Stimulated activated CD4-positive, alpha-beta T cell treated with anti-CD3 and anti-CD28 coated beads, TNF-alpha, amount 100 ng/mL, for 24 hours (primary cell): ENCODE results near the gene BMPR1A.

Experiments
- DNase-seq, 3 experiments: peaks; one replicate each; pipeline ENCODE4 v3.0.0-alpha.2; 2020; ENCODE audit warnings: low read depth in 3 of 3

BMPR1A gene

DNA sequence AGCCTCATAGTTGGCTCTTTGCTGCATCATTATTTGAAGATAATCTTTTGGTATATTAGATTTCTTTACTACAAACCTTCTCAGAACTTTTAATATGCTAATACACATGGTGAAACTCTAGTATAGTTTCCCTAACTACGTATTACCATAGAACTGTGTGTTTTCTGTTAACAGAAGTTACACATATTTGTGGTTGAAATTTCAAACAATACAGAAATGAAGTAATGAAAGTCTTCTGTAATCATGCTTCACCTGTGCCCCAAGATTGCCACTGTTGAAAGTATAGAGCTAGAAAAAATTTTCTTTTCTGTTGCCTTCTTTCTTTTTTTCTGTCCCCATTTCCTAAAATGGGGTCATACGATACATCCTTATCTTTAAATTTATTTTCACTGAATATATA is 9.1 kb downstream of the BMPR1A start:
- DNase-seq: no peak

GRCh38 chr10:86768412-86769062 is 12.1 kb downstream of the BMPR1A start:
- no peak for DNase-seq

DNA sequence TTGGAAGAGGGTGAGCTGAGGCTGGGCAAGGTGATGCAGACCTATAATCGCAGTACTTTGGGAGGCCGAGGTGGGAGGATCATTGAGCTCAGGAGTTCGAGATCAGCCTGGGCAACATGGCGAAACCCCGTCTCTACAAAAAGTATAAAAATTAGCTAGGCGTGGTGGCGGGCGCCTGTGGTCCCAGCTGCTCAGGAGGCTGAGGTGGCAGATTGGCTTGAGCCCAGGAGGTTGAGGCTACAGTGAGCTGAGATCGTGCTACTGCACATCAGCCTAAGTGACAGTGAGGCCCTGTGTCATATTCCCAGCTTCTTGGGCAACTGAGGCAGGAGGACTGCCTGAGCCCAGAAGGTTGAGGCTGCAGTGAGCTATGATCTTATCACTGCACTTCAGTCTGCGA is 13.6 kb downstream of the BMPR1A start:
- DNase-seq: no peak

DNA sequence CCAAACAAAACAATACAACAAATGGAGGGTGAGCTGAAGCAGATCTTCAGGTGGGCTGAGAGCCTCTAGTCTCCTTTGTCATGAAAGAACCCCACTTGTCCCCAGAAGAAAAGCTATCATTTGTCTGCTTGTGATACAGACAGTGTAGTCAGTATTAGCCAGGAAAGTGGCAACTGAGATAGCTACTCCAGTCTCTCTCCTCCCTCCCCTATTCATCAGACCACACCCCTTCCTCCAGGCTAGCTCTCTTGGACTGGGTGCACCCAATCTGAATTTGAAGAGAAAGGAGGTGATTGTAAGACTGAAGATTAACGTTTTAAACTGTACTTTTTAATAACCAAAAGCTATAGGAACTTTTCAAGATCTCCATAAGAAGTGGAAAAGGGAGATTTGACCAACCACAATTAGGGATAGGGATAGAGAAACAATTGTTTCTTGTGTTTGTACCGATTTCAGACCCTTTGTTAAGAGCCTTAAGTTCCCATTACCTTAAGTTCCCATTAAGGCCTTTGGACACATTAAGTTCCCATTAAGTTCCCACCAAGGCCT is 14.1 kb downstream of the BMPR1A start:
- DNase-seq: no peak

- DNase-seq: no peak
Observed at GRCh38 chr10:86773498-86773897, 17.1 kb downstream of the BMPR1A start.

DNA sequence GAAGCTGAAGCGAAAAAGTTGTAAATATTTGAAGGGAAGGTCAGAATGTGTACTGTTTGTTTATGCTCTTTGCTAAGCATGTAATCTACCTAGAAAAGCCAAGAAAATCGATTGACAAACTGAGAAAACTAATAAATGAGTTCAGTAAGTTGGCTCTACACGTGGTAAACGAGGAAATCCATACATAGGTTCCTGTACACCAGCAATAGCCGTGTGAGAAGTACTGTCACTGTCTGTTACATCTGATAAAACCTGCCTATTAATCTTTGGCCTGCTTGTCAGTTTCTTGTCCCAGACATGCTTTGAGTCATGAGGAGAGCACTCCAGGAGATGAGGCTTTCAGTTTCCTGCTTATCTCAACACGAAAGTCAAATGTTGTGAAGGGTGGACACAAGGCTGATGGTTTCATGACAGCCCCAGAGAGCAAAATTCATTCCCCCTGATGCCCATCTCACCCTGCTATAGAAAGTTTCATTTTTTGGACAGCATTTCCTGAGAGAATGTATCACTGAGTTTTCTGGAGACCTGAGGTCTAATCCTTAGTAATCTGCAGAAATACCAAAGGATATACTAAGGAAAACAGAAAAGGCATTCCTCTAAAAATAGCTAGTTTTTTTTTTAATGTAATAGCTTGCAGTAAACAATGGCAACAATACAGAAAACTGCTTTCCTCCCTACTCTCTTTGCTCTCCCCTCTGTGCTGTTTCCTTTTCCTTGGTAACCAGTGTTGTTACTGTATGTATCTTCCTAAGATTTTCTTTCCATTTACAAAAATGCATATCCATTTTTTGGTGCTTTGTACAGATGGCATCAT is 18.8 kb downstream of the BMPR1A start:
- DNase-seq: no peak

- no peak for DNase-seq
Observed at GRCh38 chr10:86775870-86776180, 19.4 kb downstream of the BMPR1A start.

DNA sequence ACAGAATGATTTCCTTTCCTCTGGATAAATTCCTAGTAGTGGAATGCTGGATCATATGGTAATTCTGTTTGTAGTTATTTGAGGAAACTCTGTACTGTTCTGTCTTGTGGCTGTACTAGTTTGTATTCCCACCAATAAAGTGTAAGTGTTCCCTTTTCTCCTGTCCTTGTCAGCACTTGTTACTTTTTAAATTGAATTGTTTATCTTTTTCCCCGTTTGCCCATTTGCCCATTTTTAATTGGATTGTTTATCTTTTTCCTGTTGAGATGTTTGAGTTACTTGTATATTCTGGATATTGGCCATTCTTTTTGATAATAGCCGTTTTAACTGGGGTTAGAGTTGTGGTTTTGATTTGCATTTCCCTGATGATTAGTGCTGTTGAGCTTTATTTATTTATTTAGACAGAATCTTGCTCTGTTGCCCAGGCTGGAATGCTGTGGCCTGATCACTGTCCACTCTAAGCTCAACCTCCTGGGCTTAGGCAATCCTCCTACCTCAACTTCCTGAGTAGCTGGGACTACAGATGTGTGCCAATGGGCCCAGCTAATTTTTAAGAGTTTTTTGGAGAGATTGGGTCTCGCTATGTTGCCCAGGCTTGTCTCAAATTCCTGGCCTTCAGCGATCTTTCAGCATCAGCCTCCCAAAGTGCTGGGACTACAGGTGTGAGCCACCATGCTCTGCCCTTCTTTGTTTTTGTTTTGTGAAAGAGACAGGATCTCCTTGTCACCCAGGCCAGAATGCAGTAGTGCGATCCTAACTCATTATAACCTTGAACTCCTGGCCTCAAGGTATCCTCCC is 23.0 kb downstream of the BMPR1A start:
- no peak for DNase-seq

DNA sequence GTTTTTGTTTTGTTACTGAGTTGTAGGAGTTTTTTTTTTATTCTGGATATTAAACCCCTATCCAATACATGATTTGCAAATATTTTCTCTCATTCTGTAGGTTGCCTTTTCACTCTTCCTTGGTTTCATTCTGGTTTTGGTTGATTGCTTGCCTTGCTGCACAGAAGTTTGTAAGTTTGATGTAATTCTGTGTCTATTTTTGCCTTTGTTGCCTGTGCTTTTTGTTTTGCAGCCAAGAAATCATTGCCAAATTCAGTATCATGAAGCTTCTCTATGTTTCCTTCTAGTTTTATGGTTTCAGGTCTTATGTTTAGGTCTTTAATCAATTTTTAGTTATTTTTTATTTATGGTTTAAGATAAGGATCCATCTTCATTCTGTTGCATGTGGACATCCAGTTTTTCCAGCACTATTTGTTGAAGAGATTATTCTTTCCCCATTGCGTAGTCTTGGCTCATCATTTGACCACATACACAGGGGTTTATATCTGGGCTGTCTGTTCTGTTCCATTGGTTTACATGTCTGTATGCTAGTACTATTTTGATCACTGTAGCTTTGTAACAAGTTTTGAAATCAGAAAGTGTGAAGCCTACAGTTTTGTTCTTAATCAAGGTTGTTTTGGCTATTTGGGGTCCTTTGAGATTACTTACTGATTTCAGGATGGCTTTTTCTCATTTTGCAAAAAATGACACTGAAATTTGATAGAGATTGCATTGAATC is 26.4 kb downstream of the BMPR1A start:
- DNase-seq: no peak

GRCh38 chr10:86785037-86785436 is 28.6 kb downstream of the BMPR1A start:
- DNase-seq: no peak

GRCh38 chr10:86785968-86786367 is 29.5 kb downstream of the BMPR1A start:
- DNase-seq: no peak

GRCh38 chr10:86786368-86786767 is 29.9 kb downstream of the BMPR1A start:
- no peak for DNase-seq

DNA sequence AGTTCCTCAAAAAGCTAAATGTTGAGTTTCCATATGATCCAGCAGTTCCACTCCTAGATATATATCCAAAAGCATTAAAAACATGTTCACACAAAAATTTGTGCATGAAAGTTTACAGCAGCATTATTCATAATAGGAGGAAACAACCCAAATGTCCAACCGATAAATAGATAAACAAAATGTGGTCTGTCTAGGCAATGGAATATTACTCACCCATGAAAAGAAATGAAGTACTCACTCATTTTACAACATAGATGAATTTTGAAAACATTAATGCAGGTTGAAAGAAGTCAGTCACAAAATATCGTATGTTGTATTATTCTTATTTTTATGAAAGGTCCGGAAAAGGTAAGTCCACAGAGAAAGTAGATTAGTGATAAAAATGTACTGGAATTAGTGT is 34.0 kb downstream of the BMPR1A start:
- DNase-seq: no peak

GRCh38 chr10:86792461-86793167 is 36.2 kb downstream of the BMPR1A start:
- no peak for DNase-seq

- DNase-seq: no peak
Observed at GRCh38 chr10:86793696-86794095, 37.3 kb downstream of the BMPR1A start.

- DNase-seq: no peak
Observed at GRCh38 chr10:86795353-86795752, 38.9 kb downstream of the BMPR1A start.

DNA sequence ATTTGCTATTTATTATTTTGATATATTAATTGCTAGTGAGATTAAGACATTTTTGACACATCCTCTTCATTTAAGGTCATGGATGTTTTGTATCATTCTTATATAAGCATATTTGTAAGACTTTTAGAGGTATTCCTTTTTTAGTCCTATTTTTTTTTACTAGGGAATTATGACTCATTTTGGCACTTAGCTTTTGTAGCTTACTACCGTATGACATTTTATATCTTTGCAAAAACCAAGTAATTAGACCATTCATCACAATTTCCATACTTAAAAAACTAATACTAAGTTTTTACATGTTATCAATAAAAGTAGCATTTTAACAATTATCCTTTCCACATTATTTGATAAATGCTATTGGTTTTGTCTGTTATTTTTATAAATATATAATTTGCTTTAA is 41.6 kb downstream of the BMPR1A start:
- no peak for DNase-seq

DNA sequence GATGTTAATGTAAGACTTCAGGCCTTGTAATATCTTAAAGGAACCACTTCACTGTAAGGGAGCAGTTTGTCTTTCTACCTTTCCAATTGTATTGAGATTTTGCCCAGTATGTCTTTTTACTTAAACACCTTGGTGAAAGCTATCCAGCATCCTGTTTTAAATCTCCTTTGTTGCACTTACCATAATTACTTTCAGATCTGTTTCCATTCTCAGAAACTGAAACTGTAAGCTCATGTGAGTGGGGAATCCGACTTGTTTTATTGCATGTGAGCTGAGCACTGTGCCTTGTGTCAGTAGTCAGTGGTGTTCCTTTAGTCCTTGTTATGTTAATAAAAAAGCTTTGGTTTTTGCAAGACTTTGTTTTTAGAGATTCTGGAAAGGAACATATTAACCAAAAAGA is 42.2 kb downstream of the BMPR1A start:
- DNase-seq: no peak

DNA sequence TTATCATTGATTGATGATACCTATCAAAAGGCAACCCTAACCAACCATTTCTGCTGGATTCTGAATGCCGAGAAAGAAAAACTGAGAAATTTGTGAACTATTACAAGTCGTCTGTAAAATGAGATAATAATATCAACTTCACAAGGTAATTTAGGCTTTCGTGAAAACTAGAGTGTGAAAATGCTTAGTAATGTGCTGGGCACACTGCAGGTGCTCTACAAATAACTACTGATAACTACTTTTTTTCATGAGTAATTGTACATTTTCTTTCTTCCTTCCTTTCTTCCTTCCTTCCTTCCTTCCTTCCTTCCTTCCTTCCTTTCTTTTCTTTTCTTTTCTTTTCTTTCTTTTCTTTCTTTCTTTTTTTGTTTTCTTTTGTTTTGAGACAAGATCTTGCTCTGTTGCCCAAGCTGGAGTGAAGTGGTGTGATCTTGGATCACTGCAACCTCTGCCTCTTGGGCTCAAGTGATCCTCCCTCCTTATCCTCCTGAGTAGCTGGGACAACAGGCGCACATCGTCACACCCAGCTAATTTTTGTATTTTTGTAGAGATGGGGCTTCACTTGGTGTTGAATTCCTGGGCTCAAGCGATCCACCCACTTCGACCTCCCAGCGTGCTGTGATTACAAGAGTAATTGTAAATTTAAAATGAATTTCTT is 42.9 kb downstream of the BMPR1A start:
- no peak for DNase-seq

GRCh38 chr10:86801995-86802394 is 45.6 kb downstream of the BMPR1A start:
- no peak for DNase-seq
